MM.1S (cell line): ENCODE data around the gene TGM5.

ENCODE experiments used
- DNase-seq: peaks from one replicate; pipeline ENCODE4 v3.0.0-alpha.2; 2015
- H2AFZ ChIP-seq: fragments of 300-600 bp; sonication (generic); 2 replicates; pipeline ENCODE4 v1.6.0; 2016; ENCODE audit warnings: antibody characterized with exemption, low read length
- H3F3A ChIP-seq: fragments of 300-600 bp; sonication (generic); 2 replicates; pipeline ENCODE4 v1.6.1; 2016; ENCODE audit warnings: mild to moderate bottlenecking, antibody characterized with exemption, low read length, moderate library complexity, mixed read lengths; ENCODE audit not compliant: insufficient read depth
- H3K27ac ChIP-seq: fragments of 300-600 bp; sonication (generic); 2 replicates; pipeline ENCODE4 v1.5.1; 2016; ENCODE audit warnings: mild to moderate bottlenecking, low read length
- H3K27me3 ChIP-seq: fragments of 300-600 bp; sonication (generic); replicated peaks from 2 replicates; pipeline ENCODE4 v1.6.0; 2016; ENCODE audit warnings: low read length; ENCODE audit not compliant: insufficient read depth
- H3K36me3 ChIP-seq: fragments of 300-600 bp; sonication (generic); replicated peaks from 2 replicates; pipeline ENCODE4 v1.6.1; 2016; ENCODE audit warnings: mild to moderate bottlenecking, low read length, mixed read lengths; ENCODE audit not compliant: insufficient read depth
- H3K4me1 ChIP-seq: fragments of 300-600 bp; sonication (generic); 2 replicates; pipeline ENCODE4 v1.6.1; 2016; ENCODE audit warnings: low read length, mixed read lengths
- H3K4me2 ChIP-seq: fragments of 300-600 bp; sonication (generic); 2 replicates; pipeline ENCODE4 v1.6.0; 2016; ENCODE audit warnings: low read depth, low read length
- H3K4me3 ChIP-seq: fragments of 300-600 bp; sonication (generic); 2 replicates; pipeline ENCODE4 v1.5.1; 2016; ENCODE audit warnings: low read length, mixed read lengths
- H3K79me2 ChIP-seq: fragments of 300-600 bp; sonication (generic); 2 replicates; pipeline ENCODE4 v1.6.1; 2016; ENCODE audit warnings: mixed run types, low read length, mixed read lengths
- H3K9ac ChIP-seq: fragments of 300-600 bp; sonication (generic); 2 replicates; pipeline ENCODE4 v1.6.1; 2016; ENCODE audit warnings: low read length, mixed read lengths
- H3K9me2 ChIP-seq: fragments of 300-600 bp; sonication (generic); replicated peaks from 2 replicates; pipeline ENCODE4 v1.6.1; 2016; ENCODE audit warnings: mild to moderate bottlenecking, low read length, mixed read lengths; ENCODE audit not compliant: insufficient read depth
- H3K9me3 ChIP-seq: fragments of 300-600 bp; sonication (generic); replicated peaks from 2 replicates; pipeline ENCODE4 v1.6.1; 2016; ENCODE audit warnings: mild to moderate bottlenecking, low read length, mixed read lengths; ENCODE audit not compliant: insufficient read depth
- H4K20me1 ChIP-seq: fragments of 300-600 bp; sonication (generic); 2 replicates; pipeline ENCODE4 v1.6.1; 2016; ENCODE audit warnings: mild to moderate bottlenecking, low read length, moderate library complexity, mixed read lengths; ENCODE audit not compliant: insufficient read depth
- CTCF ChIP-seq: fragments of 300-600 bp; sonication (generic); IDR thresholded peaks from 2 replicates; pipeline ENCODE4 v1.5.1; 2016; ENCODE audit warnings: antibody characterized with exemption, low read length, mixed read lengths
- EZH2 ChIP-seq: fragments of 300-600 bp; sonication (generic); optimal IDR thresholded peaks from 2 replicates; pipeline ENCODE3; 2017; ENCODE audit warnings: low read depth, mild to moderate bottlenecking, antibody characterized with exemption, low read length, mixed read lengths
- EZH2phosphoT487 ChIP-seq: fragments of 300-600 bp; sonication (generic); IDR thresholded peaks from 2 replicates; pipeline ENCODE4 v1.6.1; 2018; ENCODE audit warnings: antibody characterized with exemption, low read length

Gene TGM5

GRCh38 chr15:43249236-43249635 lies 17.5 kb downstream of the TGM5 start:
- no peak overlapping the region for H2AFZ ChIP-seq

GRCh38 chr15:43246261-43246774 lies 20.4 kb downstream of the TGM5 start:
- Histone ChIP-seq H3K4me3 (no peak overlapping the region), H3K9me2 (no peaks in the 10 kb centered on the region), H3F3A (no peaks in the 10 kb centered on the region), H2AFZ (no peak overlapping the region), H4K20me1 (no peaks in the 10 kb centered on the region), H3K27ac (no peak overlapping the region), H3K36me3 (no peaks in the 10 kb centered on the region), H3K27me3 (no peaks in the 10 kb centered on the region), H3K4me1 (no peaks in the 10 kb centered on the region), H3K79me2 (no peaks in the 10 kb centered on the region), H3K9ac (no peak overlapping the region), H3K9me3 (no peaks in the 10 kb centered on the region), H3K4me2 (no peak overlapping the region)
- TF ChIP-seq CTCF, result no peak
- TF ChIP-seq EZH2phosphoT487, result no peak
- no peak for TF ChIP-seq EZH2
- DNase-seq, result no peak

More at GRCh38 chr15:43249236-43249635, 17.5 kb downstream of the TGM5 start:
- Histone ChIP-seq H3K9ac (no peak overlapping the region), H3K9me2 (no peaks in the 10 kb centered on the region), H3K27ac (no peak overlapping the region), H4K20me1 (no peaks in the 10 kb centered on the region), H3K79me2 (no peaks in the 10 kb centered on the region), H3K27me3 (no peaks in the 10 kb centered on the region), H3K4me2 (no peak overlapping the region), H3K4me1 (peaks cover 13% of the 10 kb centered on the region), H3K36me3 (no peaks in the 10 kb centered on the region), H3K4me3 (no peak overlapping the region), H3K9me3 (no peaks in the 10 kb centered on the region), H3F3A (peaks cover 9% of the 10 kb centered on the region)
- DNase-seq, result no peak
- no peak for TF ChIP-seq EZH2phosphoT487
- TF ChIP-seq EZH2, result no peak
- TF ChIP-seq CTCF, result no peak

- Histone ChIP-seq H2AFZ (no peak overlapping the region), H4K20me1 (no peaks in the 10 kb centered on the region), H3K9ac (no peak overlapping the region), H3K79me2 (no peaks in the 10 kb centered on the region), H3F3A (no peaks in the 10 kb centered on the region), H3K4me2 (no peak overlapping the region), H3K9me3 (no peaks in the 10 kb centered on the region), H3K4me1 (no peaks in the 10 kb centered on the region), H3K9me2 (no peaks in the 10 kb centered on the region), H3K36me3 (no peaks in the 10 kb centered on the region), H3K4me3 (no peak overlapping the region), H3K27ac (no peak overlapping the region), H3K27me3 (no peaks in the 10 kb centered on the region)
- DNase-seq, result no peak
- TF ChIP-seq EZH2phosphoT487 (no peak), CTCF (no peak), EZH2 (no peak)
These were observed 22.6 kb downstream of the TGM5 start for GRCh38 chr15:43244092-43244491.
